GM18951 (cell line): ENCODE measurements around the gene CCDC71L.

ENCODE experiments used
- POLR2A ChIP-seq: IDR thresholded peaks from 4 replicates; pipeline ENCODE4 v1.6.1; 2011; ENCODE audit warnings: mild to moderate bottlenecking; ENCODE audit not compliant: insufficient read length, insufficient read depth; ENCODE audit errors: extremely low read depth
- in situ Hi-C: fragments of 300-500 bp; cut with MboI; formaldehyde crosslinking; loops from one replicate; pipeline ENCODE4 v1.12.0; 2022; ENCODE audit warnings: low sequenced_read_pairs, mixed read lengths, inconsistent platforms; ENCODE audit not compliant: unreplicated experiment

CCDC71L gene

DNA sequence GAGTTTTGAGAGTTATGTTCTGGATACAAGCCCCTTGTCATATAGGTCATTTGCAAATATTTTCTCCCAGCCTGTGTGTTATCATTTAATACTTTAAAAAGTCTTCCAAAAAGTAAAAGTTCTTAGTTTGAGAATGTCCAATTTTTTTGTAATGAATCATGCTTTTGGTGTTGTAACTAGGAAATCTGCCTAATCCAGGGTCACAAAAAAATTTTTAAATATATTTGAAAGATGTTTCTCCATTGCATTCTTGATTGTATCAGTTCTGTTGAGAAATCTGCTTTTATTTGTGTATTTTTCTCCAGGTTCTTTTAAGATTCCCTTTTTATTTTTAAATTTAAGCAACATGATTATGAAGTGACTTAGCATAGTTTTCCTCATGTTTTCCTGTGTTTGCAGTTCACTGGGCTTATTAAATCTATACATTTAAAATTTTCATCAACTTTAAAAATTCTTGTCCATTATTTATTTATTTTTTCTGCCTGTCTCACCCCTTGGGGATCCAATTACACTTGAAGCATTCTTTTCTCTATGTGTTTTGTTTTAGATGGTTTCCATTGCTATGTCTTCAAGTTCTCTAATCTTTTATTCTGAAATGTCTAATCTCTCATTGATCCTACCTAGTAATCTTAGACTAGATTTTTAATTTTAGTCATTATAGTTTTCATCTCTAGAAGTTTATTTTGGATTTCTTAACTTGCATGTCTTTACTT is 47.0 kb downstream of the CCDC71L start:
- no peak for TF ChIP-seq POLR2A
- in situ Hi-C loops, result no loop called here

DNA sequence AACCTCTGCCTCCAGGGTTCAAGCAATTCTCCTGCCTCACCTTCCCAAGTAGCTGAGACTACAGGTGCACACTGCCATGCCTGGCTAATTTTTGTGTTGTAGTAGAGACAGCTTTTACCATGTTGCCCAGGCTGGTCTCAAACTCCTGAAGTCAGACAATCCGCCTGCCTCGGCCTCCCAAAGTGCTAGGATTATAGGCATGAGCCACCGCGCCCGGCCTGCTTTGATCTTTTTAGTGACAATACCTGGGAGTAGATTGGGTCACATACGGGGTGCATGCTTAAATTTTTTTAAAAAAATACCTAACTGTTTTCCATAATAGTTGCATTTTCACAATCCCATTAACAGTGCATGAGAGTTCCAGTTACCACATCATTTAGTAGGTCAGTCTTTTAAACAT is 47.7 kb downstream of the CCDC71L start:
- in situ Hi-C loops, result no loop called here
- no peak for TF ChIP-seq POLR2A

DNA sequence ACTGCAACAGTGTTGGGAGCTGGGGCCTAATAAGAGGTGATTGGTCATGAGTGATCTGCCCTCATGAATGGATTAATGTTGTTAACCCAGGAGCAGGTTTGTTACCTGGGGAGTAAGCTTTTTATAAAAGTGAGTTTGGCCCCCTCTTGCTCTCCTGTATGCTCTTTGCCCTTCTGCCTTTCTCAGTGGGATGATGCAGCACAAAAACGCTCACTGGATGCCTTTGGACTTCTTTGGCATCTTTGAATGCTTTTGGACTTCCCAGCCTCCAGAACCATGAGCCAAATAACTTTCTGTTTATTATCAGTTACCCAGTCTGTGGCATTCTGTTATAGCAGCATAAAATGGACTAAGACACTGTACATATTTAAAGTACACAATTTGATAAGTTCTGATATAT is 48.5 kb downstream of the CCDC71L start:
- no peak for TF ChIP-seq POLR2A

DNA sequence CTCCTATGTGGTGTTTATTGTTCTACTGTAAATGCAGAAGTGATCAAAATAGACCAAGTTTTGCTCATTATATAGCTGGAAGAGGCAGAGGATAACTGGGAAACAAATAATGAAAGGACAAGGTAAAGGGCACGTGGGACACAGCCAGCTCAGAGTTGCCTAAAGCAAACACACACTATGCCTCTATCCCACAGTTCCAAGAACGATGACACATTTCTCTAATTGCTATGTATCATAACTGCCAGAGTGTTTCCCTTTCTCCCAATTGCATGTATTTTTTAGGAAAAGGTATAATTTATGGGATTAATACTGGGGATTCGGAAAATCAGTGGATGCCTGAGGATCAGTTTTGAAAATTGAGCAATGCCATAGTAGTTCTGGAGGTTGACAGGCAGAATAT is 49.0 kb downstream of the CCDC71L start:
- in situ Hi-C loops, result no loop called here
- TF ChIP-seq POLR2A, result no peak

More for the DNA sequence above, 48.5 kb downstream of the CCDC71L start:
- in situ Hi-C loops, result no loop called here

DNA sequence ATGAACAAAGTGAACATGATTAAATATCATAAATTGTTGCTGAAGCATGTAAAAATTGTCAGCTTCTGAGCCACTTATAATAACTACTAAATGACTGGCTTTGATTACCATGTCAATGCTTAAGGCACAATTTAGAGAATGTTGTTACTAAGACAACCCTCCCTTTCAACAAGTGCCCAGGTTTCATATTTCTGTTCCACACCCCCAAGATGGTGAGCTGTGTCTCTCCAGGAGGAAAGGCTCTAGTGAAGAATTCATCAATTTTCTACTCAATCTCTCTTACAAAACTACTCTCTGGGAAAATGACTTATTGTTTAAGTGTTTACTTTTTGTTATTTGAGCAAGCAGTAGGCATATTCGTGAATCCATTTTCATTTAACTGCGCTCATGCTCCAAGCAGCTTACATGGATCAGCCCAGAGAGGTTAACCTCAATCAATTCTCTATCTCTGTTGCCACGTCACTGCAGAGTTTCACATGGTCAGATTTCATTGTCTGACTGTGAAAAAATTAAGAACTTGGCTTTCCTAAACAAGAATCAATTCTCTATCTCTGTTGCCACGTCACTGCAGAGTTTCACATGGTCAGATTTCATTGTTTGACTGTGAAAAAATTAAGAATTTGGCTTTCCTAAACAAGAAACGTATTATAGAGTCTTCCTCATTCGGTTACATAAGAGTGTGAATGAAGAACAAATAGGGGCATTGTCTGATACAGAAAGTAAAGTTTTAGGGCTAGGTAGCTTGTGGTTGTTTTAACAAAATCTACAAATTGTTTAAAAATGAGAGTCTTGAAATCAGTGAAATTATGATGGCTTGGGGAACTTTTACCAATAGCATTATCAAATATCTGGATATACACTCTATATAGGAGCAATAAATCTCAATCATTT is 49.7 kb downstream of the CCDC71L start:
- in situ Hi-C loops, result no loop called here

DNA sequence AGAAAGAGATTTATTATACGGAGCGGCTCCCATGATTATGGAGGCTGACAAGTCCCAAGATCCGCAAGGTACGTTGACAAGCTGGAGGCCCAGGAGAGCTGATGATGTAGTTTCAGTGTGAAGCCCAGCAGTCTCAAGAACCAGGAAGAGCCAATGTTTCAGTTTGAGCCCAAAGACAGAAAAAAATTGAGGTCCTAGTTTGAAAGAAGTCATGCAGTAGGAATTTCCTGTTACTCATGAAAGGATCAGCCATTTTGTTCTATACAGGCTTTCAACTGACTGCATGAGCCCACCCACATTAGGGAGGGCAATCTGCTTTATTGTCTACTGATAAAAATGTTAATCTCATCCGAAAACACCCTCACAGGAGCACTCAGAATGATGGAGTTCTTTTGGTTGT is 51.5 kb downstream of the CCDC71L start:
- in situ Hi-C loops, result no loop called here
- no peak for TF ChIP-seq POLR2A

More for the DNA sequence above, 49.7 kb downstream of the CCDC71L start:
- no peak for TF ChIP-seq POLR2A

DNA sequence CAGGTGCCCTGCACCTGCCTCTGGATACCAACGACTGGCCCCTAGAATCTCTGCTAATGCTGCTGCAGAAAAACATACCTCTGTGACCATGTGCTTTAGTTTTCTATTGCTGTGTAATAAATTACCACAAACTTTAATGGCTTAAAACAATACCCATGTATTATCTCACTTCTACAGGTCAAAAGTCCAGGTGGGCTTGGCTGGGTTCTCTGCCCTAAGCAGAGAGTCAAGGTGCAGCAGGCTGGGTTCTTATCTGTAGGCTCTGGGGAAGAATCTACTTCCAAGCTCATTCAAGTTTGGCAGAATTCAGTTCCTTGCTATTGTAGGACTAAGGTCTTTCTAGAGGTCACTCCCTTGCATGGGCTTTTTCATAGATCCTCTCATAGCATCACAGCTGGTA is 52.3 kb downstream of the CCDC71L start:
- TF ChIP-seq POLR2A, result no peak
- in situ Hi-C loops, result no loop called here
